Measurements from ENCODE around the gene FRS2.

FRS2 gene

GRCh38 chr12:69608114-69608513 is 137.9 kb downstream of the FRS2 start:
- no peak for TF ChIP-seq CTCF (IDR thresholded peaks at IDR 0.05; ENCODE audit: insufficient read depth, missing control alignments)
- no peak for FAIRE-seq
- DNase-seq (ENCODE audit: insufficient read length, low spot score) = no peak

GRCh38 chr12:69610126-69610525 is 139.9 kb downstream of the FRS2 start:
- no peak for TF ChIP-seq CTCF (IDR thresholded peaks at IDR 0.05; ENCODE audit: insufficient read depth, missing control alignments)
- FAIRE-seq (no peak), DNase-seq (ENCODE audit: insufficient read length, low spot score) (no peak)

- FAIRE-seq = no peak
- no peak for TF ChIP-seq CTCF (IDR thresholded peaks at IDR 0.05; ENCODE audit: insufficient read depth, missing control alignments)
- no peak for DNase-seq (ENCODE audit: insufficient read length, low spot score)
These were observed 140.5 kb downstream of the FRS2 start, which contains the start of gene LRRC10 for GRCh38 chr12:69610729-69611128. LRRC10 (minus strand) TSS chr12:69610907; CDS start chr12:69610838, 69 bp downstream.

GRCh38 chr12:69613351-69613750 is 143.2 kb downstream of the FRS2 start:
- DNase-seq (ENCODE audit: insufficient read length, low spot score) (no peak), FAIRE-seq (no peak)
- TF ChIP-seq CTCF (IDR thresholded peaks at IDR 0.05; ENCODE audit: insufficient read depth, missing control alignments) = no peak

- TF ChIP-seq CTCF (IDR thresholded peaks at IDR 0.05; ENCODE audit: insufficient read depth, missing control alignments) = no peak
- FAIRE-seq (no peak), DNase-seq (ENCODE audit: insufficient read length, low spot score) (no peak)
These were observed 145.8 kb downstream of the FRS2 start for GRCh38 chr12:69616025-69616424.

- no peak for FAIRE-seq
- no peak for TF ChIP-seq CTCF (IDR thresholded peaks at IDR 0.05; ENCODE audit: insufficient read depth, missing control alignments)
- DNase-seq (ENCODE audit: insufficient read length, low spot score) = no peak
These were observed 148.9 kb downstream of the FRS2 start for GRCh38 chr12:69619050-69619449.

- no peak for FAIRE-seq
- TF ChIP-seq CTCF (IDR thresholded peaks at IDR 0.05; ENCODE audit: insufficient read depth, missing control alignments) = no peak
- DNase-seq (ENCODE audit: insufficient read length, low spot score) = no peak
These were observed 149.9 kb downstream of the FRS2 start for GRCh38 chr12:69620077-69620476.

All from D721Med (cell line).